HEK293T (cell line): ENCODE measurements around the gene NSDHL.

Experiments
- CTCF ChIA-PET: fragments of 350-600 bp; formaldehyde crosslinking; extraction: SDS; loops from one replicate; lab custom pipeline; 2021; ENCODE audit warnings: antibody characterized with exemption, inconsistent platforms; lab: Yijun Ruan, JAX
- POLR2A ChIA-PET: fragments of 350-600 bp; formaldehyde crosslinking; extraction: SDS; loops from one replicate; lab custom pipeline; 2020; ENCODE audit warnings: antibody characterized with exemption, inconsistent platforms; lab: Yijun Ruan, JAX
- DNase-seq: peaks from one replicate; pipeline ENCODE4 v3.0.0; 2012; ENCODE audit warnings: mixed read lengths; ENCODE audit errors: extremely low spot score
- ARNT ChIP-seq: fragments of 450-650 bp; IDR thresholded peaks from 2 replicates; pipeline ENCODE4 v1.6.1; 2017; ENCODE audit warnings: mild to moderate bottlenecking
- BHLHE40 ChIP-seq: fragments of 450-650 bp; IDR thresholded peaks from 2 replicates; pipeline ENCODE4 v1.6.1; 2016; ENCODE audit warnings: mild to moderate bottlenecking, moderate library complexity, borderline replicate concordance
- CTBP1 ChIP-seq: fragments of 450-650 bp; IDR thresholded peaks from 2 replicates; pipeline ENCODE4 v1.6.1; 2016; ENCODE audit warnings: borderline replicate concordance
- ELF4 ChIP-seq: fragments of 450-650 bp; IDR thresholded peaks from 2 replicates; pipeline ENCODE4 v1.6.1; 2017; ENCODE audit warnings: antibody characterized with exemption
- FOXA1 ChIP-seq: fragments of 450-650 bp; IDR thresholded peaks from 2 replicates; pipeline ENCODE4 v1.6.1; 2016; ENCODE audit warnings: mild to moderate bottlenecking
- FOXK2 ChIP-seq: fragments of 450-650 bp; IDR thresholded peaks from 2 replicates; pipeline ENCODE4 v1.6.1; 2016; ENCODE audit warnings: mild to moderate bottlenecking
- FOXM1 ChIP-seq: fragments of 450-650 bp; IDR thresholded peaks from 2 replicates; pipeline ENCODE4 v1.6.1; 2017; ENCODE audit warnings: mild to moderate bottlenecking, borderline replicate concordance
- HDGF ChIP-seq: fragments of 450-650 bp; IDR thresholded peaks from 2 replicates; pipeline ENCODE4 v1.6.1; 2017; ENCODE audit warnings: antibody characterized with exemption, borderline replicate concordance
- L3MBTL2 ChIP-seq: fragments of 450-650 bp; conservative IDR thresholded peaks from 2 replicates; pipeline ENCODE4 v1.6.1; 2016; ENCODE audit warnings: mild to moderate bottlenecking
- LEF1 ChIP-seq: fragments of 450-650 bp; IDR thresholded peaks from 2 replicates; pipeline ENCODE4 v1.6.1; 2017; ENCODE audit warnings: mild to moderate bottlenecking, borderline replicate concordance
- NFRKB ChIP-seq: fragments of 450-650 bp; IDR thresholded peaks from 2 replicates; pipeline ENCODE4 v1.6.1; 2016; ENCODE audit warnings: mild to moderate bottlenecking, moderate library complexity
- SP1 ChIP-seq: fragments of 450-650 bp; IDR thresholded peaks from 2 replicates; pipeline ENCODE4 v1.6.1; 2017
- SUZ12 ChIP-seq: fragments of 450-650 bp; IDR thresholded peaks from 2 replicates; pipeline ENCODE4 v1.6.1; 2016; ENCODE audit warnings: mild to moderate bottlenecking
- TARDBP ChIP-seq: fragments of 450-650 bp; IDR thresholded peaks from 2 replicates; pipeline ENCODE4 v1.6.1; 2016
- ZNF384 ChIP-seq: fragments of 450-650 bp; IDR thresholded peaks from 2 replicates; pipeline ENCODE4 v1.6.1; 2016
- TF ChIP-seq, protein P1 (sequence below): fragments of 450-650 bp; IDR thresholded peaks from 2 replicates; pipeline ENCODE4 v1.6.1; 2016

The NSDHL gene

GRCh38 chrX:152897222-152898131 is 66.6 kb downstream of the NSDHL start, which contains the start of gene ZNF185:
TSS of gene ZNF185 (plus strand) at chrX:152898067. CDS start at chrX:152914490, 16,423 bp downstream.
- ChIA-PET CTCF (no interaction called here), POLR2A (no interaction called here)
- no peak for DNase-seq
- no peak for TF ChIP-seq L3MBTL2
- no peak for TF ChIP-seq LEF1
- no peak for TF ChIP-seq ARNT
- TF ChIP-seq, protein P1, sequence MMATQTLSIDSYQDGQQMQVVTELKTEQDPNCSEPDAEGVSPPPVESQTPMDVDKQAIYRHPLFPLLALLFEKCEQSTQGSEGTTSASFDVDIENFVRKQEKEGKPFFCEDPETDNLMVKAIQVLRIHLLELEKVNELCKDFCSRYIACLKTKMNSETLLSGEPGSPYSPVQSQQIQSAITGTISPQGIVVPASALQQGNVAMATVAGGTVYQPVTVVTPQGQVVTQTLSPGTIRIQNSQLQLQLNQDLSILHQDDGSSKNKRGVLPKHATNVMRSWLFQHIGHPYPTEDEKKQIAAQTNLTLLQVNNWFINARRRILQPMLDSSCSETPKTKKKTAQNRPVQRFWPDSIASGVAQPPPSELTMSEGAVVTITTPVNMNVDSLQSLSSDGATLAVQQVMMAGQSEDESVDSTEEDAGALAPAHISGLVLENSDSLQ: no peak
- no peak for TF ChIP-seq FOXK2
- no peak for TF ChIP-seq BHLHE40
- TF ChIP-seq SP1: no peak
- TF ChIP-seq ELF4: no peak
- no peak for TF ChIP-seq NFRKB
- TF ChIP-seq TARDBP: no peak
- TF ChIP-seq HDGF: no peak
- no peak for TF ChIP-seq CTBP1

GRCh38 chrX:152898442-152898841 is 67.6 kb downstream of the NSDHL start:
- CTCF ChIA-PET: no interaction called here
- no peak for TF ChIP-seq SP1
- TF ChIP-seq FOXK2: no peak
- no peak for TF ChIP-seq HDGF
- TF ChIP-seq ARNT: no peak
- no peak for TF ChIP-seq FOXA1
- TF ChIP-seq ZNF384: no peak
- TF ChIP-seq BHLHE40: no peak
- TF ChIP-seq SUZ12: no peak
- TF ChIP-seq FOXM1: no peak
- no peak for TF ChIP-seq NFRKB
- TF ChIP-seq LEF1: no peak
- no peak for TF ChIP-seq L3MBTL2
- TF ChIP-seq ELF4: no peak
- TF ChIP-seq CTBP1: no peak
- no peak for TF ChIP-seq TARDBP
- POLR2A ChIA-PET: no interaction called here
- no peak for DNase-seq

DNA sequence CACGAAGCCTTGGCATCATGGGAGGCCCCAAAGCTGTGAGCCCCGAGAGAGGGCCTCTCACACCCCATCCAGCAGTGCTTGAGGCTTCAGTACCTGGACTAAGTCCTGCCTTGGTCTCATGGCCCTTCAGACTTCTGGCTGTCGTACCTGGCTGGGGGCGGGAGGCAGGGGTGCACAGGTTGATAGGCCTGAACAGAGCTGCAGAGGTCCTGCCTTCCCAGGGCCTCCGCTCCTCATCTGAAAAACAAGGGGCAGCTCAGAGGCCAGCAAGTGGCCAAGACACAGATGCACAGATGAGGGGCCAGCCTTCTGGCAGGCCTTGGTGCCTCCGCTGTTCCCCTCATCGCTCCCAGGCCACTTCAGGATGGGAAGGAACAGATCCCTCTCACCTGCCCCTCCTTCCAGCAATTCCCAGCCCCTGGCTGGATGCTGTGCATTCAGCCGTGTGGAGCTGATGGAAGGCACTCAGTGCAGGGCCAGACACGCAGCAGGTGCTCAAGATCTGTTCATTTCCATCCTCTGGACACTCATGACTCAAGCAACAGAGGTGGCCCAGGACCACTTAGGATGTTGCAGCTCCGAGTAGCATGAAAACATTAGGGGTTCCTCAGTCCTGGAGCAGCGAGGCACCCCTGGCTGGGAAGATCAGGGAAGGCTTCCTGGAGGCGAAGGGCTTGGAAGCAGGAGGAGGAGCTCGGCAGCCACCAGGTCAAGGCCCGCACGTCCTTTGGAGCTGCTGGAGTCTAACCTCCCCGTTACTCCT is 68.4 kb downstream of the NSDHL start:
- ChIA-PET CTCF (interaction anchor here (0.7 kb wide), 1 partner anchor 10 kb away, joined by 3 read pairs; no protein-coding TSS in a partner anchor), POLR2A (interaction anchor here (1.0 kb wide), 1 partner anchor 18 kb away, joined by 3 read pairs; no protein-coding TSS in a partner anchor)
- no peak for DNase-seq
- TF ChIP-seq NFRKB (no peak), FOXM1 (no peak), LEF1 (no peak), ELF4 (no peak), HDGF (no peak), SP1 (no peak), ARNT (no peak), FOXK2 (no peak), TARDBP (no peak), CTBP1 (no peak), ZNF384 (no peak), SUZ12 (no peak), L3MBTL2 (no peak), BHLHE40 (no peak), FOXA1 (no peak)
- TF ChIP-seq, protein P1: no peak

DNA sequence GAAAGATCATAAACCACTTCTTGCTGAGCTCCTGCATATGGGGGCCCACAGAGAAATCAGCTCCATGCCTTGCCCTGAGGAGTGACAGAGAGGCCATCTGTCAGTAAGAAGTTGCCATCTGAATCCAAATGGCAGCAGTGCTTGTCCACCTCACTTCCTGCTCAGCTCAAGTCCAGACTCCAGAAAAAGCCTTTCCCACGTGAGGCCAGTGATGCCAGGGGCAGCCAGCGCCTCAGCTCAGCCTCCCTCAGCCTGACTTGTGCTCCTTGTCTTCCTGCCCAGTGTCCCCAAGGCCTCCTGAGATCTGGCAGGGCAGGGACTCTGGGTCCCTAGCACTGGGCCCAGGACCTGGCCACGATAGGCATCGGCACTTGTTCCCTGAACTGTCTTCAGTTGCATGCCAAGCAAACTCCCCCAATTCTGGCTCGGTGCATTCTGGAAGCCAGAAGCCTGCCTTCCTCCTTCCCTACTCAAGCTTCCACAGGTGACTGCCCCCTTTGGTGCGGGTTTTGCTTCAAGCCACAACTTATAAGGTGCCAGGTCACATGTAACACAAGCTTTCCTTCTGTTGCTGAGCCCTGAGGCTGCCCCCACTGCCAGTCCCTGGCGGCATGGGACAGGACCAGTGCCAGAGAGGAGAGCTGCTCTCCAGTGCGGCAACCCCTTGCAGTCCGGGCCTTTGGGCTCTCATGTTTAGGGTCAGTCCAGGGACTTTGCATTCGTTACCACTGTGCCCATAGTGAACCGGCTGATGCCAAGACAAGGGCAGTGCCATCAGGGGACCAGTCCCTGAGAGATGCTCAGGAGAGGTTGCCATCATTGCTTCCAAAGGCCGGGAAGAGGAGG is 69.2 kb downstream of the NSDHL start:
- POLR2A ChIA-PET: interaction anchor here (1.0 kb wide), 1 partner anchor 17 kb away, joined by 3 read pairs; no protein-coding TSS in a partner anchor
- DNase-seq: no peak
- CTCF ChIA-PET: no interaction called here
- TF ChIP-seq HDGF: no peak
- no peak for TF ChIP-seq TARDBP
- no peak for TF ChIP-seq ARNT

- TF ChIP-seq TARDBP: no peak
- TF ChIP-seq BHLHE40: no peak
- TF ChIP-seq, protein P1: no peak
- TF ChIP-seq SP1: no peak
- TF ChIP-seq ZNF384: no peak
- TF ChIP-seq FOXK2: no peak
- ChIA-PET CTCF (no interaction called here), POLR2A (no interaction called here)
- no peak for DNase-seq
These were observed 70.1 kb downstream of the NSDHL start for GRCh38 chrX:152900937-152901445.
